SKM-1 (cell line): ENCODE data around the gene ABCC1.
"Not testable (repeated sequence)": the region's sequence is repeated elsewhere in the genome, so short reads cannot be mapped to it uniquely, and the experiment has no call there.

Source experiments
- DNase-seq: peaks from one replicate; lab custom pipeline; 2025; ENCODE audit not compliant: unreplicated experiment; lab: John Stamatoyannopoulos, UW

ABCC1 gene

DNA sequence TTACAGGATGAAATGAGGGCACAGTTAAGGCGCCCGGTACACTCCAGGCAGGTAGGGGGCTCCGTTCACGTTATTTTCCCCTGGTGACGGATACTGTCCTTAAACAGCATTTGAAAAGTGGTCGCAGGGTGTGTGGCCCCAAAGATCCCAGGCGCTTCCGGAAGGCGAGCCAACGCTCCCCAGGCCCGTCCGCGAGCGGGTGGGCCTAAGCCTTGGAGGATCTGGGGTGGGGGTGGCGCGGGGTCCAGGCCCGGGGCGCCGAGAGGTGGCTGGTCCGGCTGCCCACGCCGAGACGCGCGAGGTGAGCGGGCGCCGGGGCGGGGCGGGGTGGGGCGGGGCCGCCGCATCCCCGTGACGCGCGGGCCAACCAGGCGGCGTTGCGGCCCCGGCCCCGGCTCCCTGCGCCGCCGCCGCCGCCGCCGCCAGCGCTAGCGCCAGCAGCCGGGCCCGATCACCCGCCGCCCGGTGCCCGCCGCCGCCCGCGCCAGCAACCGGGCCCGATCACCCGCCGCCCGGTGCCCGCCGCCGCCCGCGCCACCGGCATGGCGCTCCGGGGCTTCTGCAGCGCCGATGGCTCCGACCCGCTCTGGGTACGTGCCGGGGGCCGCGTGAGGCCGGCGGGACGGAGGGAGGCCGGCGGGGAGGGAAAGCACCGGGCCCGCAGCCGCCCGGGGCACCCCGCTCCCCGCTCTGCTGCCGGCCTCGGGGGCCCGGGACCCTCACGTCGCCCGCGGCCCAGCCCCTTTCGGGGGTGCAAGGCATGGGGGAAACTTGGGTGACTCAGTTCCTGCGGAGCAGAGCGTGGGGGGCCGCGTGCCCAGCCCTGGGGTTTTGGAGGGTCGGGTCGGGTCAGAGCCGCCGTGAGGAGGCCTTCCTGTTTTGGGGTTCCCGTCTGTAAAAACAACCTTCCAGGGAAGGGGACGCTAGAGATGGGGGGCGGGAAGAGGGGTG, at the start of gene ABCC1:
Gene ABCC1 (plus strand): TSS at position 407 of the 951 bp plus-strand sequence. CDS start 136 bp downstream, at position 543.
- DNase-seq: no peak

DNA sequence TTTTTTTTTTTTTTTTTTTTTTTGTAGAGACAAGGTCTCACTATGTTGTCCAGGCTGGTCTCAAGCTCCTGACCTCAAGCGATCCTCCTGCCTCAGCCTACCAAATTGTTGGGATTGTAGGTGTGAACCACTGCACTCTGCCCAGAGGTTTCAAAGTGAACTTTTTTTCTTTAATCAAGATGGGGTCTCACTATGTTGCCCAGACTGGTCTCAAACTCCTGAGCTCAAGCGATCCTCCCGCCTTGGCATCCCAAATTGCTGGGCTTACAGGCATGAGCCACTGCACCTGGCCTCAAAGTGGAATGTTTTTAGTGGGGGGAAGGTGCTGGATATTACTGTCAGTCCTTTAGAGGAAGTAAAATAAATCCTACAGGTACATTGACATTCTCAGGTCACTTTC, 49.1 kb upstream of the ABCC1 start:
- DNase-seq: no peak

DNA sequence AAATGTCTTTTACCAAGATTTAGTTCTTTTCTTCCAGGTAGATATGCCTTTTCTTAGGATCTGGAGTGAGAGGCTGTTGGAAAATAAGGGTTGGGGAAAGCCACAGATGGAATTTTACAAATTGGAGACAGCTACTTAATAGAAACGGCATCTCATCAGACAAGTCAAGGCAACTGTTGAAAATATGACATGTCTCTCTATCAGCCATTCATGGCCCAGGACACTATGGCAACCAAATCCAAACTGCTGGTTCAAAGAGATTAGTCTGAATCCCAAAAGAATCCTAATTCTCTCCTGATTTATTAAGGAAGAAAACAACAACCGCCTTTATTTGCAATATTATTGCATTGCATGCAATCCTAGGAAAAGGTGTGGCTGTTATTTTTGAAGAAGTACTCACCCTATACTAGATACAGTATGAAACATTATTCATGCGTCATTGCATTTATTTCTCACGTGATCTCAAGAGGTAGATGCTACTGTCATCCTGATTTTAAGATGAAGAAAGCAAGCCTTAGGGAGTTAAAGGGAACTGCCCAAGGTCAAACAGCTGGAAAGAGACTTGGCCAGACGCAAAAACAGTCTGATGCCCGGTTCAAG, 48.4 kb upstream of the ABCC1 start:
- DNase-seq: no peak

DNA sequence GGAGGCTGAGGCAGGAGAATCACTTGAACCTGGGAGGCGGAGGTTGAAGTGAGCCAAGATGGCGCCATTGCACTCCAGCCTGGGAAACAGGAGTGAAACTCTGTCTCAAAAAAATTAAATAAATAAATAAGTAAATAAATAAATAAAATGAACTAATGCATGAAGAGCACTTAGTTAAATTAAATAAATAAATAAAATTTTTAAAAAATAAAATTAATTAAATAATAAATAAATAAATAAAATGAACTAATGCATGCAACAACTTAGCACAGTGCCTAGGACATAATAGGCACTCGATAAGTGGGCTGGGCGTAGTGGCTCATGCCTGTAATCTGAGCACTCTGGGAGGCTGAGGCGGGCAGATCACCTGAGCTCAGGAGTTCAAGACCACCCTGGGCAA, 45.5 kb upstream of the ABCC1 start:
- DNase-seq: no peak

DNA sequence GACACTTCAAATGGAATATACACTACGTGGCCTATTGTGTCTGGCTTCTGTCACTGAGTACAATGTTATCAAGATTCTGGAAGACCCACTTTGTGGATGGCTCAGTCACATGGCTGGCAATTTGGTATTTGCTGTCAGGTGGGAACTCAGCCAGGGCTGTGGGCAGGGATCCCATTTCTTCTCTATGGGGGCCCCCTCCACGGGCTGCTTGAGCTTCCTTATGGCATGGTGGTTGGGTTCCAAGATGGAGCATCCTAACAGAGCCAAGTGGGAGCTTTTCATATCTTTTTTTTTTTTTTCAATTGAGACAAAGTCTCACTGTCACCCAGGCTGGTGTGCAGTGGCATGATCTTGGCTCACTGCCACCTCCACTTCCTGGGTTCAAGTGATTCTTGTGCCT, 43.0 kb upstream of the ABCC1 start:
- no peak for DNase-seq

DNA sequence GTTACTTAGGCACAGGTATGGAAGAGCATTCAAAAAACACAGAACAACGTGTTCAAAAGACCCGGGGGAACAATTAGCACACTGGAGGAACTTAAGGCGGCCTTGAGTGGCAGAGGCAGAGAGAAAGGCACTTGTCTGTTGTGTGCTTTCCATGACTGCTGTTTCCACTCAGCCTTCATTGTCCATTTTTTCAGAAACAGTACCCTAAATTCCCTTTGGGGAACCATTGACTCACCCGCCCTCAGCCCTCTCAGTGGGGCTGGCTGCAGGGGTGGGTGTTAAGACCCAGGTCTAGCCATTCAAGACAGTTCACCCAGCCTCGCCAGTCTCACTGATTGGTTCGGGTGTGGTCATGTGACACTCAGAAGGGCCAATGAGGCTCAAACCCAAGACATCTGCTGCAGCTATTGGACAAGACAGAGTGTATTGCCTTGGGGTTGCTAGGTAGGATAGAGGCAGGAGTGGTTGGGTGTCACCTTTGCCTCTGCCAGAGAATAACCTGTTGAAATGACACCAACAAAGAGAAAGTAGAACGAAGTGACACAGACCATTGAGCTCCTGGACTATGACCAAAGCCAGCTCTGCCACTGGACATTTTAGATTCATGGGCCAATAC, 41.4 kb upstream of the ABCC1 start:
- DNase-seq: no peak

DNA sequence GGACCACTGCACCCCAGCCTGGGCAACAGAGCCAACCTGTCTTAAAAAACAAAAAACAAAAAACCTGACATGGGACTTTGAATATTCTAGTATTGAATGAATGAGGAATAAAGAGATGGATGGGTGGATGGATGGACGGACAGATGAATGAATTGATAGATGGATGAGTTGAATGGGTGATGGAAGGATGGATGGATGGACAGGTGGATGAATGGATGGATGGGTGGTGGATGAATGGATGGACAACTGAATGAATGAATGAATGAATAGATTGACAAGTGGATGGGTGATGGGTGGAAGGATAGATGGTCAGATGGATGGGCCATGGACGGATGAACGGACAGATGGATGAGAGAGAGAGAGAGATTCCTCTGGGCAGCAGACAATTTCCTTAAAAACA, 38.2 kb upstream of the ABCC1 start:
- no peak for DNase-seq

DNA sequence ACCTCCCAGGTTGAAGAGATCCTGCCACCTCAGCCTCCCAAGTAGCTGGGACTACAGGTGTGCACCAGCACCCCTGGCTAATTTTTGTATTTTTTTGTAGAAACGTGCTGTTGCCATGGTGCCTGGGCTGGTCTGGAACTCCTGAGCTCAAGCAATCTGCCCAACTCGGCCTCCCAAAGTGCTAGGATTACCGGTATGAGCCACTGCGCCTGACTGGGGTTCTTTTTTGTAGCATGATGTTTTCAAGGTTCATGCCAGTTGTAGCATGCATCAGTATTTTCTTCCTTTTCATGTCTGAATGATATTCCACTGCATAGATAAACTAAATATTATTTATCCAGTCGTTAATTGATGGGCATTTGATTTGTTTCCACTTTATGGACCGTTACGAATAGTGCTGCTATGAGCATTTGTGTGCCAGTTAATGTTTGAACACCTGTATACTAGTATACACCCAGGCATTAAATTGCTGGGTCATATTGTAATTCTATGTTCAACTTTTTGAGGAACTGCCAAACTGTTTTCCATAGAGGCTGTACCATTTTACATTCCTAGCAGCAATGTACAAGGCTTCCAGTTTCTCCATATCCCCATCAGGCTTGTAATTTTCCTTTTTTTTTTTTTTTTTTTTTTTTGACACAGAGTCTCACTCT, 36.2 kb upstream of the ABCC1 start:
- no peak for DNase-seq

DNA sequence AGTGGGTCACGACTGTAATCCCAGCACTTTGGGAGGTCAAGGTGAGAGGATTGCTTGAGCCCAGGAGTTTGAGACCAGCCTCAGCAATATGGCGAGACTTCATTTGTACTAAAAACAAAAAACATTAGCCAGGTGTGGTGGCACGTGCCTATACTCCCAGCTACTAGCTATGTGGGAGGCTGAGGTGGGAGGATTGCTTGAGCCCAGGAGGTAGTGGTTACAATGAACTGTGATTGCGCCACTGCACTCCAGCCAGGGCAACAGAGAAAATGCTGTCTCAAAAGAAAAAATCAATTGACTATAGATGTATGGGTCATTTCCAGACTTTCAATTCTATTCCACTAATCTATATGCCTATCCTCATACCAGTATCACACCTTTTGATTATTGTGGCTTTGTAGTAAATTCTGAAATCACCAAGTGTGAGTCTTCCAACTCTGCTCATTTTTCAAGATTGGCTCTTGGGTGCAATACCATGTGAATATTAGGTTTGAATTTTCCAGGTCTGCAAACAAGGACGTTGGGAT, 33.8 kb upstream of the ABCC1 start:
- DNase-seq: no peak

DNA sequence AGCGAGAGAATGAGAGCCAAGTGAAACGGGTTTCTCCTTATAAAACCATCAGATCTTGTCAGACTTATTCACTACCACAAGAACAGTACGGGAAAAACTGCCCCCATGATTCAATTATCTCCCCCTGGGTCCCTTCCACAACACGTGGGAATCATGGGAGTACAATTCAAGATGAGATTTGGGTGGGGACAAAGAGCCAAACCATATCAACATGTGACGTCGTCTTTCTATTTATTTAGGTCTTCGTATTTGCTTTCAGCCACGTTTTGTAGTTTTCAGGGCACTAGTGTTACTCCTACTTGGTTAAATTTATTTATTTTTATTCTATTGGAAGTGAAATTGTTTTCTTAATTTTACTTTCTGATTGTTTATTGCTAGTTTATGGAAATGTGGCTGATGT, 33.1 kb upstream of the ABCC1 start:
- DNase-seq: no peak

DNA sequence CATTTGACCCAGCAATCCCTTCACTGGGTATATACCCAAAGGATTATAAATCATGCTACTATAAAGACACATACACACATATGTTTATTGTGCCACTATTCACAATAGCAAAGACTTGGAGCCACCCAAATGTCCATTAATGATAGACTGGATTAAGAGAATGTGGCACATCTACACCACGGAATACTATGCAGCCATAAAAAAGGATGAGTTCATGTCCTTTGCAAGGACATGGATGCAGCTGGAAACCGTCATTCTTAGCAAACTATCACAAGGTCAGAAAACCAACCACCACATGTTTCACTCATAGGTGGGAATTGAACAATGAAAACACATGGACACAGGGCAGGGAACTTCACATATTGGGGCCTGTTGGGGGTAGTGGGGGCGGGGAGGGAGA, 31.1 kb upstream of the ABCC1 start:
- DNase-seq: not testable (repeated sequence)

DNA sequence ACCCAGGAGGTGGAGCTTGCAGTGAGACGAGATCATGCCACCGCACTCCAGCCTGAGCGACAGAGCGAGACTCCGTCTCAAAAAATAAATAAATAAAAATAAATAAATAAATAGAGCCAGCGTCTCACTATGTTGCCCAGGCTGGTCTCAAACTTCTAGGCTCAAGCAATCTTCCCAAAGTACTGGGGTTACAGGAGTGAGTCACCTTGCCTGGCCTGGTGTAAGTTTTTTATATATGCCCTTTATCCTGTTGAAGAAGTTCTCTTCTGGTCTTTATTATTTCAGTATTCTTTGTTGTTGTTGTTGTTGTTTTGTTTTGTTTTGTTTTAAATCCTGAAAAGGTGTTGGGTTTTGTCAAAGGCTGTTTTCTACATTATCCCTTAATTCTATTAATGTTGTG, 30.1 kb upstream of the ABCC1 start:
- no peak for DNase-seq

DNA sequence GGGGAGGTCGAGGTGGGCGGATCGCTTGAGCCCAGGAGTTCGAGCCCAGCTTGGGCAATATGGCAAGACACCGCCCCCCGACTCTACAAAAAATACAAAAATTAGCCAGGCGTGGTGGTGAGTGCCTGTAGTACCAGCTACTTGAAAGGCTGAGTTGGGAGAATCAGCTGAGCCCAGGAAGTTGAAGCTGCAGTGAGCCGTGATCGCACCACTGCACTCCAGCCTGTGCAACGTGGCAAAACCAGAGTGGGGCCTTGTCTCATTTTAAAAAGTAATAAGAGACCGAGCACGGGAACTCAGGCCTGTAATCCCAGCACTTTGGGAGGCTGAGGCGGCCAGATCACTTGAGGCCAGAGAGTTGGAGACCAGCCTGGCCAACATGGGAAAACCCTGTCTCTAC, 24.4 kb upstream of the ABCC1 start:
- DNase-seq: no peak

DNA sequence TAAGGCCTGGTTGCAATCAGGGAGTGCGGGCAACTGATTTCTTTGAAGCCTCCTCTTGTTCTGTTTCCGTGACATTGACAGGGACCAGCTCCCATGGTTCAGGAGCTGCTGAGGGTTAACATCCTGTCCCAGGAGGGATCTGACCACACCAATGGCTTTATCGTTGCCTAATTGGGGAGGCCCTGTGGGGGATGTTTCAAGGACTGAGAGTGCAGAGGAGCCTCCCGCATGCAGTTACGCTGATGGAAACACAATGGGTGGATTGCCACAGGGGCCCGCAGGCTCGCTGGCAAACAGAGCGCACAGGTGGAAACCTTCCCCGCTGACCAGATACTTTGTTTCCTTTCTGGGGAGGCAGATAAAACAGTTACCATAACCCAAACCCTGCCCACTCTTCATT, 23.8 kb upstream of the ABCC1 start:
- no peak for DNase-seq

DNA sequence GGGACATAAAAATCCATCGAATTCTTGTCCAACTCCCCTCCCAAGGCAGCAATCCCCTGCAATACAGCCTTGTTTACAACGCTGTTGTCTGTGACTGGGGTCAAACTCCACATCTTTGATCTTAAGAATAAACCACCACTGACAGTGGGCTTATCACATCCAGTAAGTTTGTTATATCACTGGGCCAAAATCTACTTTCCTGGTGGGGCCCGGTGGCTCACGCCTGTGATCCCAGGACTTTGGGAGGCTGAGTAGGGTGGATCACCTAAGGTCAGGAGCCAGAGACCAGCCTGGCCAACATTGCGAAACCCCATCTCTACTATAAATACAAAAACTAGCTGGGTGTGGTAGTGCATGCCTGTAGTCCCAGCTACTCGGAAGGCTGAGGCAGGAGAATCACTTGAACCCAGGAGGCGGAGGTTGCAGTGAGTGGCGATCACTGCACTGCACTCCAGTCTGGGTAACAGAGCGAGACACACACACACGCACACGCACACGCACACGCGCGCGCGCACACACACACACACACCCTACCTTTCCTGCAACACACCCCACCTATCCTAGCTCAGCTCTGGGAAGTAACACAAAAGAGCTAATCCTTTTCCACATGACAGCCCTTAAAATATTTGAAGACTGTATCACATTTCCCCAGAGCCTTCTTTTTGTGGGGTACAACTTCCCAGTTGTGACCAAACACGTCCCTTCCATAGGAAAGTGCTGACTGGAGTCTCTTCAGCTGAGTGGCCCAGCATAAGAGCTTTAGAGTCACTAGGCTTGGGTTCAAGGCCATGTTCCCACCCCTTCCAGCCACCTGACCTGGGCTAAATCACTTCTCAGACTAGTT, 20.9 kb upstream of the ABCC1 start:
- DNase-seq: no peak

DNA sequence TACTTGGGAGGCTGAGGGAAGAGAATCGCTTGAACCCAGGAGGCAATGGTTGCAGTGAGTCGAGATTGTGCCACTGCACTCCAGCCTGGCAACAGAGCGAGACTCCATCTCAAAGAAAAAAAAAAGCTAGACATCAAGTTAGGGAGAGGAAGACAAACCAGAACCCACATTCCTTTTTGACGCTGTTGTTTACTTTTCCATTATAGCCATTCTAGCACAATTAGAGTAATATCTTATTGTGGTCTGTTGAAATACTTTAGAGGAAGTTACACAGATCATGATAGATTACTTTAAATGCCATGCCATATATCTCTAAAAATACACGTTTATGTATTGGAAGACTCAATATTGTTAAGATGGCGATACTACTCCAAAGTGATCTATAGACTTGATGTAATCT, 16.5 kb upstream of the ABCC1 start:
- DNase-seq: no peak

DNA sequence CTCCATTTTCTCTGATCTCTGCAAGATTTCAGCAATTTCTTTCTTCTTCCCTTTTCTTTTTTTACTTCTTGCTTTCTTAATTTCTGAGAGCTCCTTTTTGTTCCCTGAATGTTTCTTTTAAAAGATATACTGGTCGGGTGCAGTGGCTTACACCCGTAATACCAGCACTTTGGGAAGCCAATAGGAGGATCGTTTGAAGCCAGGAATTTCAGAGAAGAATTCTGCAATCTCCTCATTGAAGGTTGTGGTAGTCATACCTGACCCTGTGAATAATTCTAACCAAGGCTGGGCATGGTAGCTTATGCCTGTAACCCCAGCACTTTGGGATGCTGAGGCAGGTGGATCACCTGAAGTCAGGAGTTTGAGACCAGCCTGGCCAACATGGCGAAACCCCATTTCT, 15.6 kb upstream of the ABCC1 start:
- DNase-seq: no peak

DNA sequence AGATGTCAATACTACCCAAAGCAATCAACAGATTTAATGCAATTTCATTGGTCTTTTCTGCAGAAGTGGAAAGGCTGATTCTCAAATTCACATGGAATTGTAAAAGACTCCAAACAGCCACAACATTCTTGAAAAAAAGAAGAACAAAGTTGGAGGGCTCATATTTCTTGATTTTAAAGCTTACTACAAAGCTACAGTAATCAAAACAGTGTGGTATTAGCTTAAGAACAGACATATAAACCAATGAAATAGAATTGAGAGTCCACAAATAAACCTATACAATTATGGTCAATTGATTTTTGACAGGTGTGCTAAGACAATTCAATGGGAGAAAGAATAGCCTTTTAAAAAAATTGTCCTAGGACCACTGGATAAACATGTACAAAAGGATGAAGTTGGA, 14.4 kb upstream of the ABCC1 start:
- DNase-seq: no peak

DNA sequence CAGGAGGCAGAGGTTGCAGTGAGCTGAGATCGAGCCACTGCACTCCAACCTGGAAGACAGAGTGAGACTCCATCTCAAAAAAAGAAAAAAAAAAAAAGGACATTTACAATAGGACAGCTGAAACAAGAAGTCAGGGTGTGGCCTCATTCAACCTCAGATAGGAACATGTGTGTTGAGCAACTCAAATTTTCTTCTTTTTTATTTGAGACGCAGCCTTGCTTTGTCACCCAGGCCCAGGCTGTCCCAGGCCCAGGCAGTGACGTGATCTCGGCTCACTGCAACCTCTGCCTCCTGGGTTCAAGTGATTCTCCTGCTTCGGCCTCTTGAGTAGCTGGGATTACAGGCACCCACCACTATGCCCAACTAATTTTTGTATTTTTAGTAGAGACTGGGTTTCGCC, 12.6 kb upstream of the ABCC1 start:
- DNase-seq: not testable (repeated sequence)

DNA sequence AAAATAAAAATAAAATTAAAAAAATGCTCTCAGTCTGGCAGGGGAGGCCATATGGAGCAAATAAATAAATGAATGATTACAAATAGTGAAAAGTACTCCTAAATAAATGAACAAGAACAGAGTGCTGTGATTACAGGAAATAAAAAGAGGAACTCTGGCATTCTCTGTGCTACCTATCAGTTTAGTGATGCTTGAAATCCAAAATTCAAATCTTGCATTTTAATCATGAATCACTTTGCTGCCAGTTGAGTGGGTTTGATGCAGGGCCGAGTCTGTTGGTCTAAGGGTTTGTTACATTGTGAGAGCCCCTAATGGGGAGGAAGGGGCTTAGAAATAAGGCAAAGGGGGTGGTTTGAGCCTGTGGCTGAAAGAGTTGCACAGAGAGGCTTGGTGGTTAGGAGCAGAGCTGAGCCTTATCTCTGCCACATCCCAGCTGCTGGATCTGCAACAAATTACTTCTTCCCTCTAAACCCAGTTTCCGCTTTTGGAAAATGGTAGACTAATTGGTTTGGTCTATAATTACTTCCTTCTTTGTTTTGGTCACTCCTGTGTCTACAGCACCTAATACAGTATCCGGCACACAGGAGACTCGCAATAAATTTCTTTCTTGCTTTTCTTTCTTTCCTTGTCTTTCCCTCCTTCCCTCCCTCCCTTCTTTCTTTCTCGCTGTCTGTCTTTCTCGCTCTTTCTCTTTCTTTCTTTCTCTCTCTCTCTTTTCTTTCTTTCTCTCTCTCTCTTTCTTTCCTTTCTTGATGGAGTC, 6.3 kb upstream of the ABCC1 start:
- peak; percentile 48 for DNase-seq
